ENCODE data around the gene ZNF474.

ZNF474 gene

DNA sequence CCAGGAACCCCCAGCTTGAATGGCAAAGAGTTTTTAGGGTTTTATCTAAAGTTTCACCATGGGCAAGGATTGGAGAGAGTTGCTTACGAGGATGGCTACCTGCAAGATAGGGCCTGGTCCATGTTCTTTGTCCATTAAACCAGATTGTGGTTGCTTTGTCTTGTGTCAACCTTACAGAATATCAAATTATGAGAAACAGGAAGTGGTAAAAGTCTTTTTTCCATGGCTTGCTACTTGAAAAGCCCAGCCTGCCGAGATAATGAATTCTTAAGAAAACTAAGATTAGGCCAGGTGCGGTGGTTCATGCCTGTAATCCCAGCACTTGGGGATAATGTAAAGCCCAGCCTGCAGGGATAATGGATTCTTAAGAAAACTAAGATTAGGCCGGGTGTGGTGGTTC is 24.4 kb downstream of the ZNF474 start:
- H3K27ac ChIP-seq (ENCODE audit: extremely low read depth, low read depth, low read length): no peak overlapping the region
- TF ChIP-seq ZBTB48 (tag by site-specific recombination; IDR thresholded peaks at IDR 0.05): no peak
- ChIA-PET CTCF (interaction anchor here (1.3 kb wide), 1 partner anchor 52 kb away, joined by 6 read pairs; no protein-coding TSS in a partner anchor), POLR2A (no interaction called here)
- no peak overlapping the region for H3K4me3 ChIP-seq (ENCODE audit: low read depth, low read length)
- no peaks in the 10 kb centered on the region for H3K36me3 ChIP-seq (ENCODE audit: control insufficient read depth in 2 of 2, insufficient read depth in 1 of 2, low read length in 2 of 2)
- no peaks in the 10 kb centered on the region for H3K9me3 ChIP-seq (ENCODE audit: control insufficient read depth, insufficient read depth, low read depth, low read length)
- no peaks in the 10 kb centered on the region for H3K4me1 ChIP-seq (ENCODE audit: control insufficient read depth, insufficient read depth, low read length)

DNA sequence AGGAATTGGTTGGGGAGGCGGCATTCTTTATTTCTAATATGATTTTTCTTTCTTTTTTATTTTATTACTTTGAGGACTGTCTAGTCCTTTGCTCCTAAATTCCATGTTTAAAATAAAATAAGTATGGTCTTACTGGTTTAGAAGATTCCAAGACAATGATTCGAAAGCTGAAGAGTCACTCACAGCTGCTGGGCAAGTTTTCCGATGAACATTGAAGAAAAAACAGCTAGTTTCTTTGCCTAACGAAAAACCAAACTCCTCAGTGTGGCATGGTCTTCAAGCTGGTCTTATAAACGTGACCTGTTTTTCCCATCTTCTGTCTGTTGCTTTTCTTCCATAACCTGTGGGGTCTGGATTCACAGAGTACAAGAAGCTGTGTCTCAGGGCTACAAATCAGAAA is 25.1 kb downstream of the ZNF474 start:
- POLR2A ChIA-PET: no interaction called here
- Histone ChIP-seq H3K9me3 (ENCODE audit: control insufficient read depth, insufficient read depth, low read depth, low read length) (no peaks in the 10 kb centered on the region), H3K4me3 (ENCODE audit: low read depth, low read length) (no peak overlapping the region), H3K36me3 (ENCODE audit: control insufficient read depth in 2 of 2, insufficient read depth in 1 of 2, low read length in 2 of 2) (no peaks in the 10 kb centered on the region), H3K4me1 (ENCODE audit: control insufficient read depth, insufficient read depth, low read length) (no peaks in the 10 kb centered on the region), H3K27ac (ENCODE audit: extremely low read depth, low read depth, low read length) (no peak overlapping the region)
- CTCF ChIA-PET: interaction anchor here (0.8 to 3.0 kb wide), 4 partner anchors 34 to 188 kb away, joined by 3 to 21 read pairs (median 5); no protein-coding TSS in a partner anchor
- TF ChIP-seq ZBTB8A (tag by site-specific recombination; IDR thresholded peaks at IDR 0.05) (no peak), ZNF837 (tag by site-specific recombination; IDR thresholded peaks at IDR 0.05) (no peak), ZFP3 (tag by site-specific recombination; IDR thresholded peaks at IDR 0.05; ENCODE audit: low read depth) (no peak), ZNF138 (tag by site-specific recombination; IDR thresholded peaks at IDR 0.05; ENCODE audit: borderline replicate concordance) (no peak), ZNF24 (tag by site-specific recombination; IDR thresholded peaks at IDR 0.05) (no peak), ZNF473 (tag by site-specific recombination; IDR thresholded peaks at IDR 0.05) (no peak), WT1 (tag by site-specific recombination; IDR thresholded peaks at IDR 0.05) (no peak), ELK4 (IDR thresholded peaks at IDR 0.05; ENCODE audit: borderline replicate concordance, low read depth, low read length) (no peak), ZNF416 (tag by site-specific recombination; IDR thresholded peaks at IDR 0.05) (no peak), ZNF121 (tag by site-specific recombination; IDR thresholded peaks at IDR 0.05) (no peak), ZNF791 (tag by site-specific recombination; IDR thresholded peaks at IDR 0.05) (no peak), ZNF37A (tag by site-specific recombination; IDR thresholded peaks at IDR 0.05) (no peak), ZNF530 (tag by site-specific recombination; IDR thresholded peaks at IDR 0.05; ENCODE audit: low read depth) (no peak), ZNF701 (tag by site-specific recombination; IDR thresholded peaks at IDR 0.05) (no peak)
- TF ChIP-seq, protein P1, sequence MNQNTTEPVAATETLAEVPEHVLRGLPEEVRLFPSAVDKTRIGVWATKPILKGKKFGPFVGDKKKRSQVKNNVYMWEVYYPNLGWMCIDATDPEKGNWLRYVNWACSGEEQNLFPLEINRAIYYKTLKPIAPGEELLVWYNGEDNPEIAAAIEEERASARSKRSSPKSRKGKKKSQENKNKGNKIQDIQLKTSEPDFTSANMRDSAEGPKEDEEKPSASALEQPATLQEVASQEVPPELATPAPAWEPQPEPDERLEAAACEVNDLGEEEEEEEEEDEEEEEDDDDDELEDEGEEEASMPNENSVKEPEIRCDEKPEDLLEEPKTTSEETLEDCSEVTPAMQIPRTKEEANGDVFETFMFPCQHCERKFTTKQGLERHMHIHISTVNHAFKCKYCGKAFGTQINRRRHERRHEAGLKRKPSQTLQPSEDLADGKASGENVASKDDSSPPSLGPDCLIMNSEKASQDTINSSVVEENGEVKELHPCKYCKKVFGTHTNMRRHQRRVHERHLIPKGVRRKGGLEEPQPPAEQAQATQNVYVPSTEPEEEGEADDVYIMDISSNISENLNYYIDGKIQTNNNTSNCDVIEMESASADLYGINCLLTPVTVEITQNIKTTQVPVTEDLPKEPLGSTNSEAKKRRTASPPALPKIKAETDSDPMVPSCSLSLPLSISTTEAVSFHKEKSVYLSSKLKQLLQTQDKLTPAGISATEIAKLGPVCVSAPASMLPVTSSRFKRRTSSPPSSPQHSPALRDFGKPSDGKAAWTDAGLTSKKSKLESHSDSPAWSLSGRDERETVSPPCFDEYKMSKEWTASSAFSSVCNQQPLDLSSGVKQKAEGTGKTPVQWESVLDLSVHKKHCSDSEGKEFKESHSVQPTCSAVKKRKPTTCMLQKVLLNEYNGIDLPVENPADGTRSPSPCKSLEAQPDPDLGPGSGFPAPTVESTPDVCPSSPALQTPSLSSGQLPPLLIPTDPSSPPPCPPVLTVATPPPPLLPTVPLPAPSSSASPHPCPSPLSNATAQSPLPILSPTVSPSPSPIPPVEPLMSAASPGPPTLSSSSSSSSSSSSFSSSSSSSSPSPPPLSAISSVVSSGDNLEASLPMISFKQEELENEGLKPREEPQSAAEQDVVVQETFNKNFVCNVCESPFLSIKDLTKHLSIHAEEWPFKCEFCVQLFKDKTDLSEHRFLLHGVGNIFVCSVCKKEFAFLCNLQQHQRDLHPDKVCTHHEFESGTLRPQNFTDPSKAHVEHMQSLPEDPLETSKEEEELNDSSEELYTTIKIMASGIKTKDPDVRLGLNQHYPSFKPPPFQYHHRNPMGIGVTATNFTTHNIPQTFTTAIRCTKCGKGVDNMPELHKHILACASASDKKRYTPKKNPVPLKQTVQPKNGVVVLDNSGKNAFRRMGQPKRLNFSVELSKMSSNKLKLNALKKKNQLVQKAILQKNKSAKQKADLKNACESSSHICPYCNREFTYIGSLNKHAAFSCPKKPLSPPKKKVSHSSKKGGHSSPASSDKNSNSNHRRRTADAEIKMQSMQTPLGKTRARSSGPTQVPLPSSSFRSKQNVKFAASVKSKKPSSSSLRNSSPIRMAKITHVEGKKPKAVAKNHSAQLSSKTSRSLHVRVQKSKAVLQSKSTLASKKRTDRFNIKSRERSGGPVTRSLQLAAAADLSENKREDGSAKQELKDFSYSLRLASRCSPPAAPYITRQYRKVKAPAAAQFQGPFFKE (tag by site-specific recombination; IDR thresholded peaks at IDR 0.05; ENCODE audit: borderline replicate concordance): no peak
- TF ChIP-seq, protein P2, sequence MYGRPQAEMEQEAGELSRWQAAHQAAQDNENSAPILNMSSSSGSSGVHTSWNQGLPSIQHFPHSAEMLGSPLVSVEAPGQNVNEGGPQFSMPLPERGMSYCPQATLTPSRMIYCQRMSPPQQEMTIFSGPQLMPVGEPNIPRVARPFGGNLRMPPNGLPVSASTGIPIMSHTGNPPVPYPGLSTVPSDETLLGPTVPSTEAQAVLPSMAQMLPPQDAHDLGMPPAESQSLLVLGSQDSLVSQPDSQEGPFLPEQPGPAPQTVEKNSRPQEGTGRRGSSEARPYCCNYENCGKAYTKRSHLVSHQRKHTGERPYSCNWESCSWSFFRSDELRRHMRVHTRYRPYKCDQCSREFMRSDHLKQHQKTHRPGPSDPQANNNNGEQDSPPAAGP (tag by site-specific recombination; IDR thresholded peaks at IDR 0.05): no peak
- TF ChIP-seq, protein P3, sequence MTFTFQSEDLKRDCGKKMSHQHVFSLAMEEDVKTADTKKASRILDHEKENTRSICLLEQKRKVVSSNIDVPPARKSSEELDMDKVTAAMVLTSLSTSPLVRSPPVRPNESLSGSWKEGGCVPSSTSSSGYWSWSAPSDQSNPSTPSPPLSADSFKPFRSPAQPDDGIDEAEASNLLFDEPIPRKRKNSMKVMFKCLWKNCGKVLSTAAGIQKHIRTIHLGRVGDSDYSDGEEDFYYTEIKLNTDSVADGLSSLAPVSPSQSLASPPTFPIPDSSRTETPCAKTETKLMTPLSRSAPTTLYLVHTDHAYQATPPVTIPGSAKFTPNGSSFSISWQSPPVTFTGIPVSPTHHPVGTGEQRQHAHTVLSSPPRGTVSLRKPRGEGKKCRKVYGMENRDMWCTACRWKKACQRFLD (tag by site-specific recombination; IDR thresholded peaks at IDR 0.05): no peak

Measured in HEK293 (cell line).